Fibroblast of villous mesenchyme (primary cell): Measurements from ENCODE around the gene RSPH6A. TPM values are rescaled to one million over a fixed set of nuclear protein-coding genes. Genes with fewer than 3 reads are reported as not detected.
"Not testable (repeated sequence)": the region's sequence is repeated elsewhere in the genome, so short reads cannot be mapped to it uniquely, and the experiment has no call there.

Experiments
- DNase-seq: peaks from one replicate; pipeline ENCODE4 v3.0.0-alpha.2; 2010; ENCODE audit warnings: low read depth
- H3K4me3 ChIP-seq: 2 replicates; pipeline ENCODE4 v1.5.1; 2011; ENCODE audit warnings: low read depth, mild to moderate bottlenecking, low read length
- total RNA-seq: library from RNA; depleted of rRNA; stranded (reverse); fragments of >200 nt; gene quantifications from 2 replicates; pipeline ENCODE4 v1.2.3, GENCODE V29; 2012
- TF ChIP-seq, protein P1 (sequence below): IDR thresholded peaks from 2 replicates; pipeline ENCODE4 v1.5.1; 2012; ENCODE audit warnings: low read depth, mild to moderate bottlenecking, low read length; ENCODE audit not compliant: insufficient read depth

The RSPH6A gene
- total RNA-seq, 1 donor = under 0.01 TPM

DNA sequence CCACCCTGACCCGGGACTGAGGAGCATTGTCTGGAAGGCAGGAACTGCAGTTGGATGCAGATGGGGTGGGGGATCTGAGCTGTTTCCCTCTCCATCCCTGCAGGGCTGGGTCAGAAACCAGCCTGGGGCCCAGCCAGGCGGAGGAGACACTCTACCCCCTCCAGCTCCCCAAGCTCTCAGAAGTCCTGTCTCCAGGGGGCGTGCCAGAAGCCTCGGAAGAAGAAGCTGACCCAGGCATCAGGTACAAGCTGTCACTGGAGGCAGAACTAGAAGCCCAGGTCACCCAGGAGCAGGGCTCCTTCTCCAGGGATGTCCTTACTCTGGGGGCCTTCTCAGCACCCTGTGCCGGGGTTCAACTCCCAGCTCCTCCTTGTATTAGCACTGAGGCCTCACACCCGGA, 61.6 kb downstream of the RSPH6A start:
- DNase-seq = no peak
- H3K4me3 ChIP-seq = no peak overlapping the region
- TF ChIP-seq, protein P1, sequence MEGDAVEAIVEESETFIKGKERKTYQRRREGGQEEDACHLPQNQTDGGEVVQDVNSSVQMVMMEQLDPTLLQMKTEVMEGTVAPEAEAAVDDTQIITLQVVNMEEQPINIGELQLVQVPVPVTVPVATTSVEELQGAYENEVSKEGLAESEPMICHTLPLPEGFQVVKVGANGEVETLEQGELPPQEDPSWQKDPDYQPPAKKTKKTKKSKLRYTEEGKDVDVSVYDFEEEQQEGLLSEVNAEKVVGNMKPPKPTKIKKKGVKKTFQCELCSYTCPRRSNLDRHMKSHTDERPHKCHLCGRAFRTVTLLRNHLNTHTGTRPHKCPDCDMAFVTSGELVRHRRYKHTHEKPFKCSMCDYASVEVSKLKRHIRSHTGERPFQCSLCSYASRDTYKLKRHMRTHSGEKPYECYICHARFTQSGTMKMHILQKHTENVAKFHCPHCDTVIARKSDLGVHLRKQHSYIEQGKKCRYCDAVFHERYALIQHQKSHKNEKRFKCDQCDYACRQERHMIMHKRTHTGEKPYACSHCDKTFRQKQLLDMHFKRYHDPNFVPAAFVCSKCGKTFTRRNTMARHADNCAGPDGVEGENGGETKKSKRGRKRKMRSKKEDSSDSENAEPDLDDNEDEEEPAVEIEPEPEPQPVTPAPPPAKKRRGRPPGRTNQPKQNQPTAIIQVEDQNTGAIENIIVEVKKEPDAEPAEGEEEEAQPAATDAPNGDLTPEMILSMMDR = peak; percentile 19

DNA sequence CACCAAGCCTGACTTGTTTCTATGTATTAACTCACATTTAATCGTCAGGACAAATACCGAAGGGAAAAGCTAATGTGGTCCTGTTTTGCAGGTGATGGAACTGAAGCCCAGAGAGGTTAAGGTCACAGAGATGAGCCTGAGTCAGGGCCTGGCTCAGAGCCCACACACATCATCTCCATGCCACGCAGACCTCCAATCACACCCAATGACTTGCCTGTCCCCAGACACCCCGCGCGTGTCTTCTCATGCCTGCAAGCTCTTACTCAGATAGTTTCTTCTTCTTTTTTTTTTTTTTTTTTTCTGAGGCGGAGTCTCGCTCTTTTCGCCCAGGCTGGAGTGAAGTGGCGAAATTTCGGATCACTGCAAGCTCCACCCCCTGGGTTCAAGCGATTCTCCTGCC, 62.5 kb downstream of the RSPH6A start:
- TF ChIP-seq, protein P1 = no peak
- H3K4me3 ChIP-seq = no peak overlapping the region
- no peak for DNase-seq

DNA sequence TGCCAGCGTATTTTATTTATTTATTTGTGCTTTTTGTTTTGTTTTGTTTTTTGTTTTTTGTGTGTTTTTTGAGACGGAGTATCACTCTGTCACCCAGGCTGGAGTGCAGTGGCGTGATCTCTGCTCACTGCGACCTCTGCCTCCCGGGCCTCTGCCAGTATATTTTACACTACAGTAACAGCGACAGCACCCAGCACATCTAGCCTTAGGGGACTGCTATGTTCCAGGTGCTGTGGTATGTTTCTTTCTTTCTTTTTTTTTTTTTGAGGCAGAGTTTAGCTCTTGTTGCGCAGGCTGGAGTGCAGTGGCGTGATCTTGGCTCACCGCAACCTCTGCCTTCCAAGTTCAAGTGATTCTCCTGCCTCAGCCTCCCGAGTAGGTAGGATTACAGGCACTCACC, 63.6 kb downstream of the RSPH6A start:
- H3K4me3 ChIP-seq = not testable (repeated sequence)

DNA sequence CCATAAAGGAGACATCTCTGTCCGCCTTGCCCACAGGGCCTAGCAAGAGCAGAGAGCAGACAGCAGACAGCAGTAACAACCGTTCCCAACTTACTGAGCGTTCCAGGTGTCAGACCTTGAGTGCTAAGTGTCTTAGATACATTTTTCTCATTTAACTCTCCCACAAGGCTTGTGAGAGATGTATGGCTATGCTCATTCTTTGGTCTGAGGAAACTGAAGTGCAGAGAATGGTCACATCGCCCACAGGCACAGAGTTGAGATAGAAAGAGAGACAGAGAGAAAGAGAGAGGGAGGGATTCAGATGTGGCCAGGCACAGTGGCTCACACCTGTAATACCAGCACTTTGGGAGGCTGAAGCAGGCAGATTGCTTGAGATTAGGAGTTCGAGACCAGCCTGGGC, 67.6 kb downstream of the RSPH6A start:
- TF ChIP-seq, protein P1 = no peak
- H3K4me3 ChIP-seq = no peak overlapping the region
- no peak for DNase-seq

More for the DNA sequence above, 63.6 kb downstream of the RSPH6A start:
- not testable (repeated sequence) for DNase-seq

DNA sequence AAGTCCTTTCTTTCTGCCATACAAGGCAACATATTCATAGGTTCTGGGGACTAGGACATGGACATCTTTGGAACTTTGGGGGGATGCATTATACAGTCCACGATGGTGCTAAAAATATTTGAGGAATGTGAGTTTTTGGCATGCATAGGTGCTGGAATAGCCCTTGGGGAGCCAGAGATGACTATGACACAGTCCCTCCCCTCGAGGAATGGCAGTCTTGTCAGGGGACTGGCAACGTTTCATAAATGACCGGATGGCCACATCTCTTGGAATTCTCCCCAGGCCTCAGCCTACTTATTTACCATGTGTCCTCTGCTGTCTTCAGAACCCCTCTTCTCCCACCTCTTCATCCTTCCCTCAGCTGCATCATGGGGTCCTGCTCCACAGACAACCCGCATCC, 68.2 kb downstream of the RSPH6A start:
- TF ChIP-seq, protein P1 = no peak
- no peak for DNase-seq
- H3K4me3 ChIP-seq = no peak overlapping the region

Other genes with a start within 250 kb of the RSPH6A start
- gene OPA3, start 230.5 kb downstream of the RSPH6A start, total RNA-seq = 8.2 and 8.4 TPM in 2 replicates
- not detected in 2 replicates for gene GPR4, start 213.1 kb downstream of the RSPH6A start, total RNA-seq
- gene EML2, start 175.9 kb downstream of the RSPH6A start, total RNA-seq = 17.7 and 31.5 TPM in 2 replicates
- gene GIPR, start 147.1 kb downstream of the RSPH6A start, total RNA-seq = 0.32 TPM in 1 of 2 replicates, not detected in the other
- 191 and 217 TPM in 2 replicates for gene SNRPD2, start 123.4 kb downstream of the RSPH6A start, total RNA-seq
- gene QPCTL, start 122.6 kb downstream of the RSPH6A start, total RNA-seq = 28.0 and 29.8 TPM in 2 replicates
- gene FBXO46, start 84.4 kb downstream of the RSPH6A start, total RNA-seq = 7.4 and 12.5 TPM in 2 replicates
- not detected in 2 replicates for gene MEIOSIN, start 81.9 kb downstream of the RSPH6A start, total RNA-seq
- 8.4 and 8.6 TPM in 2 replicates for gene SIX5, start 46.1 kb downstream of the RSPH6A start, total RNA-seq
- gene DMPK, start 32.8 kb downstream of the RSPH6A start, total RNA-seq = 46.4 and 53.1 TPM in 2 replicates
- gene DMWD, start 22.5 kb downstream of the RSPH6A start, total RNA-seq = 53.5 and 54.8 TPM in 2 replicates
- gene SYMPK, start 47.8 kb upstream of the RSPH6A start, total RNA-seq = 37.1 and 38.7 TPM in 2 replicates
- not detected in 2 replicates for gene FOXA3, start 49.0 kb upstream of the RSPH6A start, total RNA-seq
- 26.3 and 30.9 TPM in 2 replicates for gene IRF2BP1, start 70.8 kb upstream of the RSPH6A start, total RNA-seq
- gene MYPOP, start 87.3 kb upstream of the RSPH6A start, total RNA-seq = 2.6 TPM in 2 replicates
- not detected in 2 replicates for gene NANOS2, start 99.5 kb upstream of the RSPH6A start, total RNA-seq
- not detected in 2 replicates for gene NOVA2, start 158.6 kb upstream of the RSPH6A start, total RNA-seq
- gene CCDC61, start 180.2 kb upstream of the RSPH6A start, total RNA-seq = 3.9 and 6.1 TPM in 2 replicates
- not detected in 2 replicates for gene PGLYRP1, start 207.7 kb upstream of the RSPH6A start, total RNA-seq
- gene IGFL4, start 225.7 kb upstream of the RSPH6A start, total RNA-seq = not detected in 2 replicates